BLaER1 treated with 17β-estradiol and CSF1 and Interleukin-3, amounts not matched to agents 10 nM and 100 nM (cell line): ENCODE measurements around the gene NAPB.

Experiments
- H3K27ac ChIP-seq, 11 experiments: shearing (Covaris generic); formaldehyde crosslinking; 2 replicates each; pipeline ENCODE4 v1.8.1; 2022
- H3K27me3 ChIP-seq, 11 experiments: shearing (Covaris generic); formaldehyde crosslinking; 2 replicates each; pipeline ENCODE4 v1.8.1; 2022
- H3K36me3 ChIP-seq, 11 experiments: shearing (Covaris generic); formaldehyde crosslinking; 2 replicates each; pipeline ENCODE4 v1.8.1; 2022
- H3K4me1 ChIP-seq, 10 experiments: shearing (Covaris generic); formaldehyde crosslinking; 2 replicates each; pipeline ENCODE4 v1.8.1; 2022
- H3K4me2 ChIP-seq, 11 experiments: shearing (Covaris generic); formaldehyde crosslinking; 2 replicates each; pipeline ENCODE4 v1.8.1; 2022
- H3K4me3 ChIP-seq, 10 experiments: shearing (Covaris generic); formaldehyde crosslinking; 2 replicates each; pipeline ENCODE4 v1.8.1; 2022
- H3K9ac ChIP-seq, 11 experiments: shearing (Covaris generic); formaldehyde crosslinking; 2 replicates each; pipeline ENCODE4 v1.8.1; 2022
- H3K9me3 ChIP-seq, 11 experiments: shearing (Covaris generic); formaldehyde crosslinking; replicated peaks in 1 of 11; 2 replicates each; pipeline ENCODE4 v1.8.1; 2022
- H4K20me1 ChIP-seq, 11 experiments: shearing (Covaris generic); formaldehyde crosslinking; 2 replicates each; pipeline ENCODE4 v1.8.1; 2022
- Cebpa-rat ChIP-seq, 11 experiments: shearing (Covaris generic); IDR thresholded peaks; 2 replicates each; pipeline ENCODE4 v1.8.1; 2022

The NAPB gene

DNA sequence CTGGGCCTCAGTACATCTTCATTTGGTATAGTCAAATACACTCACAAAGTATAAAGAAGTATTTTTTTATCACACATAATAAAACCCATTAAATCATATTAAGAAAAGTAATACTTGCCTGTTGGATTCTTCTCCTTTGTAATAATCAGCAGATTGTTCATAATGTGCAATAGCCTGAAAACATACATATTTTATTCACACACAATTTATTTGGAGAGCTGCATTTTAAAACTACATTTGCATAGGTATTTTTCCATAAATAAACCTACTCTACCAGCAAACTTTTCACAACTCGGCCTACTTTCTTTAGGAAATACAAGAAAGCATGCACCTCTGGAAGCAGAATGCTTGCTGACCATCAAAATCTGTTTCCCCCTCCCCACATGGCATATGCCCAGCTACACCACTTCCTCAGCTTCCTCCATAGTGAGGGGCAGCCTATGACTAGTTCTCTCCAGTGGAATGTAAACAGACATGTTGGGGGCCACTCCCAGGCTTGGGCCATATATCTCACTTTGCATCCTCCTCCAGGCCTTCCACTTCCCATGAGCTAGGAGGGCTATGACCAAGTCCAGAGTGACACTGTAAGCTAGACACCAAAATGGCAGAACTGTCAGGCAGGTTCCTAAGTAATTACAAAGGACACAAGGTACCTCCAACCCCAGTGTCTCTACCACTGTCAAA is 31.1 kb downstream of the NAPB start:
- H3K4me2 ChIP-seq = no peak overlapping the region
- peaks cover 0 to 15% (median 0%) of the 10 kb centered on the region in 11 experiments; a peak in 3 of 22 replicates for H3K9me3 ChIP-seq
- no peak for TF ChIP-seq Cebpa-rat (IDR thresholded peaks at IDR 0.05)
- H3K4me1 ChIP-seq = no peaks in the 10 kb centered on the region
- H4K20me1 ChIP-seq = peaks cover 0 to 21% (median 0%) of the 10 kb centered on the region in 11 experiments; a peak in 2 of 22 replicates
- H3K9ac ChIP-seq = no peak overlapping the region
- no peak overlapping the region for H3K27ac ChIP-seq
- no peak overlapping the region for H3K4me3 ChIP-seq
- peaks cover 82 to 100% (median 92%) of the 10 kb centered on the region in 11 experiments for H3K36me3 ChIP-seq
- H3K27me3 ChIP-seq = no peaks in the 10 kb centered on the region

DNA sequence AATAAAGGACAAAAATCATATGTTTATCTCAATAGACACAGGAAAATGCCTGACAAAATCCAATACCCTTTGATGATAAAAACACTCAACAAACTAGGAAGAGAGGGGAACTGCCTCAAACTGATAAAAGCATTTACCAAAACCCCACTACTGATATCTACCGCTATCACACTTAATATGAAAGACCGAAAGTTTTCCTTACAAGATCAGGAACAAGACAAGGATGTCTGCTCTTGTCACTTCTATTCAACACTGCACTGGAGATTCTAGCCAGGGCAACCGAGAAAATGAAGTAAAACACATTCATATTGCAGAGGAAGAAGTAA is 34.2 kb downstream of the NAPB start:
- Histone ChIP-seq H3K27ac (no peak overlapping the region), H3K4me1 (peaks cover 1 to 10% (median 6%) of the 10 kb centered on the region in 10 experiments; a peak in 17 of 20 replicates), H3K9ac (no peak overlapping the region), H3K9me3 (peaks cover 0 to 33% (median 13%) of the 10 kb centered on the region in 11 experiments; a peak in 9 of 22 replicates), H3K27me3 (no peaks in the 10 kb centered on the region), H3K4me3 (no peak overlapping the region), H3K36me3 (peaks cover 81 to 100% (median 89%) of the 10 kb centered on the region in 11 experiments), H3K4me2 (no peak overlapping the region), H4K20me1 (peaks cover 0 to 11% (median 0%) of the 10 kb centered on the region in 11 experiments; a peak in 2 of 22 replicates)
- TF ChIP-seq Cebpa-rat (IDR thresholded peaks at IDR 0.05) = no peak

DNA sequence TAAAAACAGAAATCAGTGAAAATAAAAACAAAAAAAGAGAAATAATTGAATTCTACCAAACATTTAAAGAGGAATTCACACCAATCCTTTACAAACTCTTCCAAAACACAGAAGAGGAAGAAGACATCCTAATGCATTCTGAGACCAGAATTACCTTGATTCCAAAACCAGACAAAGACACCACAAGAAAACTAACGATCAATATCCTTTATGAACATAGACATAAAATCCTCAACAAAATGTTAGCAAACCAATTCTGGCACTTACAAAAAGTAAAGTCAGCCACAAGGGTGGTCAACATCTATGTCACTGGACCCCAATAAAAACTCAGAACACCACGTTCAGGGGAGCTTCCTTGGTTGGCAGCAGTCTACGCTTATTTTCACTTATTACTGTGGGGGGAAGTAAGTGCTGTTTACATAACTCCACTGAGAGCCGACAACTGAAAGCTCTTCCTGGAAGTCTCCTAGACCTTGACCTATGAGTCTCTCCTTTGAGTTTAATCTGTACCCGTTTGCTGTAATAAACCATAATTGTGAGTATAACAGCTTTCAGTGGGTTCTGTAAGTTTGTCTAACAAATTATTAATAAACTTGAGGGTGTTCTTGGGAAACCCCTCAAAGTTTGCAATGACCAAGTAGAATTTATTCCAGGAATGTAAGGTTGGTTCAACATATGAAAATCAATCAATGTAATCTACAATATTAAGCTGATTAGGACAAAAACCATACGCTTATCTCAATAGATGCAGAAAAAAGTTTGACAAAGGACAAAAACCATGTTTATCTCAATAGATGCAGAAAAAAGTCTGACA is 34.8 kb downstream of the NAPB start:
- Histone ChIP-seq H4K20me1 (peaks cover 0 to 17% (median 0%) of the 10 kb centered on the region in 11 experiments; a peak in 2 of 22 replicates), H3K27me3 (no peaks in the 10 kb centered on the region), H3K9ac (no peak overlapping the region), H3K4me2 (no peak overlapping the region), H3K36me3 (peaks cover 81 to 99% (median 85%) of the 10 kb centered on the region in 11 experiments), H3K4me3 (no peak overlapping the region), H3K9me3 (peaks cover 0 to 33% (median 13%) of the 10 kb centered on the region in 11 experiments; a peak in 9 of 22 replicates), H3K27ac (no peak overlapping the region), H3K4me1 (peaks cover 6 to 15% (median 11%) of the 10 kb centered on the region in 10 experiments; a peak in 17 of 20 replicates)
- no peak for TF ChIP-seq Cebpa-rat (IDR thresholded peaks at IDR 0.05)

DNA sequence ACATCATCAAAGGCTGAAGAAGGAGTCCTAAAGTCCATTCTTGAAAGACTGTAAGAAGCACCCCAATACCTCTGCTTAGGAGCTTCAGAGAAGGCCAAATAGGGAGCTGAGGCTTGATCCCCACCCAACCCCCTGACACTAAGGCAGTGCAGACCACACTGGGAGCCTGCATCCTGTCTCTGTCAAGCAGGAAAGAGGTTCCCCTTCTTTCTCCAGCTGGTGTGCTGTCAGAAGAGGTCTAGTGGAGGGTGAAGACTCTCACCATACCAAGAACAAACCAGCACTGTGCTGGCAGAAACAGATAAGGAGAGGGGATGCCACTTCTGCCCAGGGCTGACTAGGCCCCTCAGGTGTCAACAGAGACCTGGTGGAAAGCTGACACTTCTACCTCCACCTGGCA is 39.4 kb downstream of the NAPB start:
- peaks cover 0 to 10% (median 0%) of the 10 kb centered on the region in 11 experiments; a peak in 2 of 22 replicates for H4K20me1 ChIP-seq
- no peak overlapping the region for H3K27ac ChIP-seq
- H3K4me1 ChIP-seq = peaks cover 6 to 16% (median 11%) of the 10 kb centered on the region in 10 experiments; a peak in 17 of 20 replicates
- TF ChIP-seq Cebpa-rat (IDR thresholded peaks at IDR 0.05) = no peak
- peaks cover 79 to 99% (median 89%) of the 10 kb centered on the region in 11 experiments for H3K36me3 ChIP-seq
- H3K9me3 ChIP-seq = peaks cover 0 to 24% (median 12%) of the 10 kb centered on the region in 11 experiments; a peak in 9 of 22 replicates
- peak overlapping the region in 8 of 11 experiments; percentile 7 to 33 (median 17); a peak in 9 of 22 replicates for H3K4me2 ChIP-seq
- no peak overlapping the region for H3K9ac ChIP-seq
- H3K27me3 ChIP-seq = no peaks in the 10 kb centered on the region
- H3K4me3 ChIP-seq = no peak overlapping the region

DNA sequence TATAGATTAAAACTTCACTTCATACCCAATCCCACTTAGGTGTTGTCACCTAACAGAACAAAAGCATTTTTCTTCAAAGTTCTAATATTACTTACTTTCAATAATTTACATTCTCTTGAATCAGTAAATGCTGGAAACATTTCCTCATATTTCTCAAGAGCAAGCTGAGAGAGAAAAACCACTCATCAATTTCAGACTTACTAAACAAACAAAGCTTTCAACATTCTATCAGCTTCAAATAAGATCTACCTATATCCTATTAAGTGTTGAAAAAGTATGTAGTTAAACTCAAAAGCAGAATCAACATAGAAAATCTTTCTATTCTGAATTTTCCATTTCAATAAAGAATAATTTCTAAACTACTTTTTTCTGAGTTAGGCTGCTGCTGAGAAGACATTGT is 41.5 kb downstream of the NAPB start:
- TF ChIP-seq Cebpa-rat (IDR thresholded peaks at IDR 0.05) = no peak
- Histone ChIP-seq H3K27ac (no peak overlapping the region), H3K27me3 (no peaks in the 10 kb centered on the region), H4K20me1 (peaks cover 0 to 10% (median 0%) of the 10 kb centered on the region in 11 experiments; a peak in 2 of 22 replicates), H3K4me1 (peaks cover 6 to 16% (median 11%) of the 10 kb centered on the region in 10 experiments; a peak in 17 of 20 replicates), H3K4me3 (no peak overlapping the region), H3K9ac (no peak overlapping the region), H3K36me3 (peaks cover 85 to 99% (median 91%) of the 10 kb centered on the region in 11 experiments), H3K4me2 (no peak overlapping the region), H3K9me3 (peaks cover 17 to 33% (median 23%) of the 10 kb centered on the region in 11 experiments; a peak in 20 of 22 replicates)

DNA sequence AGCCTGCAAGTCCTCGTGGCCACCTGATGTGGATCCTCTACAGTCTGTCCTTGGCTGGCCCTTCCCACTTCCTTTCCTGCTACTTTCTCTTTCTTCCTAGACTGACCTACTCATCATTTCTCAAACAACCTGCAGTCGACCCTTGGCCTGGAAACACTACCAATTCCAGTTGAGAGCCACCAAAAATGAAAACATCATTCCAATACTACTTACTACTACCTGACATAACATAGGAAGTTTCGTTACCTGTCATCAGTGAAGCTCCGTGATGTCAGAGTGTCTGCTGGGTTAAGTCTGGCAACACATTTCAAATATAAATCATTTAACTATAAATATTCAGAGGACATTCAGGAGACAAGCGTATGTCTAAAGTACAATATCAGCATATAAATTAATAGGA is 45.5 kb downstream of the NAPB start:
- Histone ChIP-seq H3K27ac (no peak overlapping the region), H3K9ac (no peak overlapping the region), H3K9me3 (peaks cover 11 to 31% (median 18%) of the 10 kb centered on the region in 11 experiments; a peak in 19 of 22 replicates), H3K27me3 (no peaks in the 10 kb centered on the region), H3K36me3 (peaks cover 89 to 100% (median 95%) of the 10 kb centered on the region in 11 experiments), H3K4me3 (no peak overlapping the region), H3K4me2 (no peak overlapping the region), H3K4me1 (peaks cover 0 to 17% (median 0%) of the 10 kb centered on the region in 10 experiments; a peak in 6 of 20 replicates), H4K20me1 (peaks cover 0 to 32% (median 7%) of the 10 kb centered on the region in 11 experiments; a peak in 10 of 22 replicates)
- no peak for TF ChIP-seq Cebpa-rat (IDR thresholded peaks at IDR 0.05)

DNA sequence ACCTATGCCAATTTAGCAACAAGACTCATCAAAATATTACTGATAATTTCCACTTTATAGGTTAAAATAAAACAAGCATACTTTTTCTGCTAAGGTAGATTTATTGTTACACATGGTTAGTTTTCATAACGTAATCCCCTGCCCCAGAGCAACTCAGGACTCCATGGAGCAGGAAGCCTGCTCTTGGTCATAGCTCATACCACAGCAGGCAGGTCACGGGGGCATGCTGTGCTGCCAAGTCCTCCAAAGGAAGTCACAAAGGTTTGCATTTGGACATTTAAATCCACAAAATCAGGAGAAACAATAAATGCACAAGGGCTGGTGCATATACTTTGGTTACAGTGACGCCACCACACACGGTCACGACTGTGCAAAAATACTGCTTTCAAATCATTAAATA is 46.8 kb downstream of the NAPB start:
- Histone ChIP-seq H3K4me2 (no peak overlapping the region), H3K9me3 (peaks cover 11 to 31% (median 18%) of the 10 kb centered on the region in 11 experiments; a peak in 19 of 22 replicates), H3K9ac (no peak overlapping the region), H4K20me1 (peaks cover 2 to 46% (median 21%) of the 10 kb centered on the region in 11 experiments; a peak in 18 of 22 replicates), H3K36me3 (peaks cover 89 to 100% (median 96%) of the 10 kb centered on the region in 11 experiments), H3K27ac (no peak overlapping the region), H3K4me1 (peaks cover 0 to 22% (median 0%) of the 10 kb centered on the region in 10 experiments; a peak in 6 of 20 replicates), H3K27me3 (no peaks in the 10 kb centered on the region), H3K4me3 (no peak overlapping the region)
- TF ChIP-seq Cebpa-rat (IDR thresholded peaks at IDR 0.05) = no peak

DNA sequence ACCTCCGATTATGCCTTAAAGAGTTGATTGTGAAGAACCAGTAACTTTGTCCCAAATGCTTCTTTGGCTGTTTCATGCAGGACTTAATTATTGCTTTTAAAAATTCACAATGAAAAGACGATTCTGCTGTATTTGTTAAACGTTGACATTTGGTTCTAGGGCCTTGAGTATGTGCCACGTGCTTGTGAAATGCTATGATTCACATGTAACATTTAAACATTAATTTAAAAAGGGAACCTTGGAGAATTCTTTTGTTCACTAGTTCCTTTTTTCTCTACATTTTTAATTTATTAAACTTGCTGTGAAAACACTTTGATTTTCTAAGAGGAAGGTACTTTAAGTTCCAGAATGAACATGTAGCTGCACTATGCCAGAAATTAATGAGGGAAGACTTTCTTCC is 49.8 kb downstream of the NAPB start:
- H3K36me3 ChIP-seq = peaks cover 84 to 100% (median 97%) of the 10 kb centered on the region in 11 experiments
- no peaks in the 10 kb centered on the region for H3K27me3 ChIP-seq
- peaks cover 11 to 27% (median 18%) of the 10 kb centered on the region in 11 experiments; a peak in 19 of 22 replicates for H3K9me3 ChIP-seq
- peaks cover 23 to 75% (median 50%) of the 10 kb centered on the region in 11 experiments; a peak in 21 of 22 replicates for H4K20me1 ChIP-seq
- no peak overlapping the region; a peak in 1 of 22 replicates for H3K27ac ChIP-seq
- TF ChIP-seq Cebpa-rat (IDR thresholded peaks at IDR 0.05) = no peak
- no peak overlapping the region for H3K4me3 ChIP-seq
- peak overlapping the region in 2 of 11 experiments; percentile 55 to 60; a peak in 4 of 22 replicates for H3K4me2 ChIP-seq
- H3K4me1 ChIP-seq = peaks cover 2 to 45% (median 9%) of the 10 kb centered on the region in 10 experiments; a peak in 17 of 20 replicates
- peak overlapping the region in 2 of 11 experiments; percentile 3 to 10; a peak in 2 of 22 replicates for H3K9ac ChIP-seq
